IPS-NIHi7 (cell line): Measurements from ENCODE around the gene RAD9A.

Experiments used
- DNase-seq: peaks from one replicate; pipeline ENCODE4 v3.0.0; 2012; ENCODE audit warnings: mixed read lengths; ENCODE audit errors: extremely low spot score

The RAD9A gene

DNA sequence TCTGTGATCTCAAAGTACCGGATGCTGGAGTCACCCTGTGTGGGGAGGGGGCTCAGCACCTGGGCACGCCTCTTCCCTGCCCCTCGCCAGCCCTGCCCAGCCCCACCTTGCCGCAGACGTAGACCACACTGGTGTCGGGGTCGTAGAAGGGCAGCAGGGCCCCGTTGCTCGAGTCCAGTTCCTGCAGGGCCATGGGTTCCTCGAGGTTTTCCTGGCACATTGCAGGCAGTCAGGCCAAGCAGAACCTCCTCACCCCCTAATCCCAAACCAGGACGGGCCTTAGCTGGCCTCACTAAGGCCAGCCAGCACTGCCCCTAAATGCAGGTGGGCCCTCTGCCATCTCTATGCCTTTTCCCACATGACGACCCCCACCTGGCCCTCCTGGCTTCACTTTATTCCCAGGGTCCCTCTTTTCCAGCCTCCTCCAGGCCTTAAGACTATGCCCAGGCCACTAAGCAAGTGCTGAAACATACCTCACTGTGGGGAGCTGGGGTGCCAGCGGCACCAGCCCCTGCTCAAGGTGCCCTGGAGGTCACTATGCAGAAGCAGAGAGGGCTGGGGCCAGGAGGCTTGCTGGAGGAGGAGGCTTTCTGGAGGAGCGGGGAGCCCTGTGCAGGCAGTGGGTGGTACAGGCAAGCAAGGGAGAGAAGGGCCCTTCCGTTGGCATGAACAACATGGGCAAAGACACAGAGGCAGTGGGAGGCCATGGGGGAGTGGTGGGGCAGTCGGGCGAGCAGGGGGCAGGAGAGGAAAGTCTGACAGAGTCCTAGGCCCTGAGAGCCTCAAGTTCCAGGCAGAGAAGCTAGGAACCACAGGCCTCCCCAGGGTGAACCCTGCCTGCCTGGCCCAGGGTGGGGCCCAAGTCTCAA lies 48.7 kb downstream of the RAD9A start:
- no peak for DNase-seq

DNA sequence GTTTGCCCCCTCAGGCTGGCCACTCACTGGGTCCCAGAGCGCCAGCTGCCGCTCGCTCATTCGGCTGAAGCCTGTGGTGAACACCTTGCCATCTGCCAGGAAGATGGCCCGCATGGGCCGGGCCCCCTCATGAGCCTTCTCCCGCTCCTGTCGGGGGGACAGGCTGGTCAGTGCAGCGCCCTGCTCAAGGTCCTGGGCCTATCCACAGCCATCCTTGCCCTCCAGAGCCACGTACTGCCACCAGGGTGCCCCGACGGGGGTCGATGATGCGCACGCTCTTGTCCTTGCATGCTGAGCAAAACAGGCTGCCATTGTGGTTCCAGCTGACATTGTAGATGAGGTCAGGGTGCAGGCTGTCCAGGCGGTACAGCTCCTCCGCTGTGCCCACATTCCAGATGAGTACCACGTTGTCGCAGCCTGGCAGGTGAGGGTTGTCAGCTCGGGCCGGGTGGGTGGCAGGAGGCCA lies 49.3 kb downstream of the RAD9A start:
- no peak for DNase-seq

DNA sequence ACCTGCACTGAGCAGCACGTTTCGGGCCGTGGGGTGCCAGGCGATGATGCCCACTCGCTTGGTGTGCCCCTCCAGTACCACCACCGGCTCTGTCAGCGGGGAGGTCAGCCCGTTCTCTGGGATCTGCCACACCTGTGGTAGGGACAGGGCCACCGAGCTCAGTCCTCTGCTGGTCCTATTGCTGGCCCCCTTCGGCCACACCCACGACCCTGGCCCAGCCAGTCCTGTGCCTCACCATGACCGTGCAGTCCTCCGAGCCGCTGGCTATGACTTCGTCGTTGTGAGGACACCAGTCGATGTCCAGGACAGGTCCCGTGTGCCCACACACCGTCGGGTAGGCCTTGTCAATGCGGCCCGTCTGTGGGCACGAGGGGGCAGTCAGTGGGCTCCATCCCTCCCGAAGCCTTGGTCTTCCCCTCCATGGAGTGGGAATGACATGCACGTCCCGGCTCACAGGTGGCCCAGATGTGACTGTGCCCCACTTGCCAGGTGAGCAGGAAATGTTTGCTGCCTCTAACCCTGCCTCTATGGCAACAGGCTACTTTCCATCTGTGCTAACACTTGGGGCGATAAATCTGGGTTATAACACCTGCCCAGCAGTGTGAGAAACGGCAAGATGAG lies 50.1 kb downstream of the RAD9A start:
- DNase-seq, result no peak

DNA sequence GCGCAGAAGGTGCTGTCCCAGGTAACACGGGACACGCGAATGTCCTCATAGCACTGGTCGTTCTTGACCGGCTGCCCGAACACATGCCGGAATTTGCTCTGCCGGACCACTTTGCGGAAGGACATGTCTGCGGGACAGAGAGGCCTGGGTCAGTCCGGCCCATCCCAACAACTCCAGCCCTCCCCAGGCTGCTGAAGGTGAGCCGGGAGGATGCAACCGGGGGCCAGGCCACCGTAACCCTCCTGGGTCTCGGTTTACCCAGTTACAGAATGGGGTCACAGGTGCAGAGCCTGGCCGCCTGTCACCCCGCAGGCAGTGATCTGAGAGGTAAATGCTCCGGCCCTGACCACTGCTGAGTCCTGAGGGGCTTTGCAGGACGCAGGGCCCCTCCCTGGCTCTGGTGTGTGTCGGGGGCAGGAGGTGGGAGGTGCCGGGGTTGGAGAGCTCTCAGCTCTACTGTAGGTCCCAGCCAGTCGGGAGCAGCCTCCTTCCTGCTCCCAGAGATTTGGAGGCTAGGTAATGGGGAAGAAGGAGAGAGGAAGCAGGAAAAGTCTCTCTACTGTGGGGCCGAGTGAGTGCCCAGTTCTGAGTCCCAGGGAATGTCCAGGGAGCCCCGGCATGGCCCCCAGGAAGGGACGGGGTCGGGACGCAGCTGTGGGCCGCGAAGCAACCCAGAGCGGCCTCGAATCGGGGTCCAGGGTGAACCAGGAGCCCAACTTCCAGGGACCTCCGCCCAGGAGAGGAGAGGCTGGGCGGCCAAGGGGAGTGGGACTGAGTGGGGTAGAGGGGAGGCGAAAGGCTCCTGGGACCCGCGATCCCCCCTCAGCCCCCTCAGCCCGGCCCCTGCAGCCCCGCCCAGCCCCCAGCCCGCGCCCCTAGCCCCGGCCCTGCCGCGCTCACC lies 51.0 kb downstream of the RAD9A start:
- DNase-seq, result no peak

DNA sequence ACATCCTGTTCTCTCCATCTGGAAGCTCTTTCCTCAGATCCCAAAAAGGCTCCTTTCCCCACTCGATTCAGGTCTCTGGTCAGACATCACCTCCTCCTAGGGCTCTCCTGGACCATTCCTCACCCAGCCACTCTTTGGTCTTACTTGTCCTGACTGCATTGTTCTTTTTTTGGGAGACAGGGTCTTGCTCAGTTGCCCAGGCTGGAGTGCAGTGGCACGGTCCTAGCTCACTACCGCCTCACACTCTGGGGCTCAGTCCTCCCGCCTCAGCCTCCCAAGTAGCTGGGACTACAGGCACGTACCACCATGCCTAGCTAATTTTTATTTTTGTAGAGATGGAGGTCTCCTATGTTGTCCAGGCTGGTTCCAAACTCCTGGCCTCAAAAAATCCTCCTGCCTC lies 53.7 kb downstream of the RAD9A start:
- DNase-seq, result no peak
